MCF 10A (cell line): ENCODE results near the gene ZNF536. TPM values are rescaled to one million over a fixed set of nuclear protein-coding genes. Genes with fewer than 3 reads are reported as not detected.
"Not testable (repeated sequence)": the region's sequence is repeated elsewhere in the genome, so short reads cannot be mapped to it uniquely, and the experiment has no call there.

Experiments used
- BruUV-seq: library from RNA; stranded (reverse); fragments of 400-500 nt; replicated peaks from 2 replicates; lab custom pipeline; 2021; lab: Mats Ljungman, UMichigan
- CTCF ChIA-PET: fragments of 300-600 bp; sonication (Branson Sonifier 250); formaldehyde crosslinking; extraction: SDS; loops from one replicate; lab custom pipeline; 2021; ENCODE audit warnings: antibody characterized with exemption, inconsistent platforms; lab: Yijun Ruan, JAX
- POLR2A ChIA-PET: fragments of 300-600, 350-650 bp; sonication (Branson Sonifier 250); formaldehyde crosslinking; extraction: SDS; loops from one replicate; lab custom pipeline; 2020; ENCODE audit warnings: antibody characterized with exemption, inconsistent platforms; lab: Yijun Ruan, JAX
- DNase-seq: peaks from one replicate; pipeline ENCODE4 v3.0.0-alpha.2; 2018; ENCODE audit not compliant: unreplicated experiment
- H3K27ac Mint-ChIP-seq: one replicate; pipeline ENCODE4 v1.8.0; 2022; ENCODE audit warnings: mild to moderate bottlenecking, low read depth, mixed read lengths; ENCODE audit not compliant: unreplicated experiment
- H3K27me3 Mint-ChIP-seq: one replicate; pipeline ENCODE4 v1.8.0; 2022; ENCODE audit warnings: mixed read lengths; ENCODE audit not compliant: insufficient read depth, unreplicated experiment
- H3K36me3 Mint-ChIP-seq: one replicate; pipeline ENCODE4 v1.8.0; 2022; ENCODE audit warnings: mild to moderate bottlenecking, moderate library complexity, mixed read lengths; ENCODE audit not compliant: insufficient read depth, unreplicated experiment
- H3K4me1 Mint-ChIP-seq: one replicate; pipeline ENCODE4 v1.8.0; 2022; ENCODE audit warnings: mixed read lengths; ENCODE audit not compliant: insufficient read depth, unreplicated experiment
- H3K4me3 Mint-ChIP-seq: one replicate; pipeline ENCODE4 v1.8.0; 2022; ENCODE audit warnings: mild to moderate bottlenecking, moderate library complexity, mixed read lengths; ENCODE audit not compliant: unreplicated experiment
- H3K9me3 Mint-ChIP-seq: one replicate; pipeline ENCODE4 v1.8.0; 2022; ENCODE audit warnings: mixed read lengths; ENCODE audit not compliant: unreplicated experiment
- CTCF ChIP-seq: fragments of 200-600 bp; IDR thresholded peaks from one replicate; pipeline ENCODE4 v1.8.0; 2022; ENCODE audit warnings: antibody characterized with exemption, mild to moderate bottlenecking; ENCODE audit not compliant: unreplicated experiment
- intact Hi-C: fragments of 100-400 bp; cut with micrococcal nuclease; formaldehyde crosslinking; loops from 2 replicates; pipeline ENCODE4 v1.14.1; 2022
- total RNA-seq: library from RNA; stranded (reverse); gene quantifications from 2 replicates; pipeline ENCODE4 v1.2.3, GENCODE V29; 2022

Gene ZNF536
- total RNA-seq, 1 experiment from 2014 or later: not detected

GRCh38 chr19:30464162-30464561, 92.0 kb downstream of the ZNF536 start:
- ChIA-PET CTCF (no interaction called here), POLR2A (no interaction called here)
- no peak overlapping the region for H3K27ac Mint-ChIP-seq
- no peaks in the 10 kb centered on the region for H3K27me3 Mint-ChIP-seq
- no peak overlapping the region for H3K4me3 Mint-ChIP-seq
- no peak for DNase-seq
- peaks cover 31% of the 10 kb centered on the region for H3K9me3 Mint-ChIP-seq
- no TSS peak for BruUV-seq
- no peaks in the 10 kb centered on the region for H3K4me1 Mint-ChIP-seq
- TF ChIP-seq CTCF: no peak
- intact Hi-C loops: no loop called here
- no peaks in the 10 kb centered on the region for H3K36me3 Mint-ChIP-seq

GRCh38 chr19:30466598-30466997, 94.4 kb downstream of the ZNF536 start:
- DNase-seq, POLR2A ChIA-PET, CTCF ChIA-PET, H3K4me1 Mint-ChIP-seq, H3K27ac Mint-ChIP-seq, H3K36me3 Mint-ChIP-seq, BruUV-seq, H3K27me3 Mint-ChIP-seq, intact Hi-C loops, H3K4me3 Mint-ChIP-seq: not testable (repeated sequence)
- H3K9me3 Mint-ChIP-seq: peaks cover 31% of the 10 kb centered on the region

- intact Hi-C loops: no loop called here
- H3K9me3 Mint-ChIP-seq: peaks cover 31% of the 10 kb centered on the region
- no peaks in the 10 kb centered on the region for H3K36me3 Mint-ChIP-seq
- no TSS peak for BruUV-seq
- no peak for DNase-seq
- no peak overlapping the region for H3K27ac Mint-ChIP-seq
- no peak overlapping the region for H3K4me3 Mint-ChIP-seq
- H3K4me1 Mint-ChIP-seq: no peaks in the 10 kb centered on the region
- no peak for TF ChIP-seq CTCF
- POLR2A ChIA-PET: no interaction called here
- CTCF ChIA-PET: no interaction called here
- no peaks in the 10 kb centered on the region for H3K27me3 Mint-ChIP-seq
Measured at GRCh38 chr19:30467239-30467638, 95.1 kb downstream of the ZNF536 start.

- Mint-ChIP-seq H3K4me1 (no peaks in the 10 kb centered on the region), H3K27me3 (no peaks in the 10 kb centered on the region), H3K4me3 (no peak overlapping the region), H3K9me3 (peaks cover 46% of the 10 kb centered on the region), H3K27ac (no peak overlapping the region), H3K36me3 (no peaks in the 10 kb centered on the region)
- intact Hi-C loops: no loop called here
- no peak for DNase-seq
- no TSS peak for BruUV-seq
- no peak for TF ChIP-seq CTCF
- POLR2A ChIA-PET: no interaction called here
- CTCF ChIA-PET: interaction anchor here (0.6 to 0.7 kb wide), 3 partner anchors 197 to 1261 kb away, joined by 3 read pairs; no protein-coding TSS in a partner anchor
Measured at GRCh38 chr19:30469774-30470173, 97.6 kb downstream of the ZNF536 start.

GRCh38 chr19:30471441-30471840, 99.3 kb downstream of the ZNF536 start:
- intact Hi-C loops: no loop called here
- TF ChIP-seq CTCF: no peak
- peaks cover 48% of the 10 kb centered on the region for H3K9me3 Mint-ChIP-seq
- H3K4me1 Mint-ChIP-seq: no peaks in the 10 kb centered on the region
- no TSS peak for BruUV-seq
- ChIA-PET POLR2A (no interaction called here), CTCF (no interaction called here)
- H3K27ac Mint-ChIP-seq: no peak overlapping the region
- H3K36me3 Mint-ChIP-seq: no peaks in the 10 kb centered on the region
- no peak for DNase-seq
- no peak overlapping the region for H3K4me3 Mint-ChIP-seq
- H3K27me3 Mint-ChIP-seq: no peaks in the 10 kb centered on the region
